GM18951 (cell line): ENCODE data around the gene ITPK1.

Experiments
- POLR2A ChIP-seq: IDR thresholded peaks from 4 replicates; pipeline ENCODE4 v1.6.1; 2011; ENCODE audit warnings: mild to moderate bottlenecking; ENCODE audit not compliant: insufficient read length, insufficient read depth; ENCODE audit errors: extremely low read depth
- in situ Hi-C: fragments of 300-500 bp; cut with MboI; formaldehyde crosslinking; loops from one replicate; pipeline ENCODE4 v1.12.0; 2022; ENCODE audit warnings: low sequenced_read_pairs, mixed read lengths, inconsistent platforms; ENCODE audit not compliant: unreplicated experiment

ITPK1 gene

GRCh38 chr14:92960706-92961566 lies 154.8 kb downstream of the ITPK1 start:
- in situ Hi-C loops = no loop called here
- TF ChIP-seq POLR2A = no peak

GRCh38 chr14:92959761-92960680 lies 155.7 kb downstream of the ITPK1 start:
- TF ChIP-seq POLR2A = no peak
- in situ Hi-C loops = loop anchor here (10.0 kb wide), 1 partner anchor 175 kb away; no protein-coding TSS in a partner anchor

GRCh38 chr14:92959189-92959531 lies 156.6 kb downstream of the ITPK1 start:
- TF ChIP-seq POLR2A = no peak
- in situ Hi-C loops = loop anchor here (10.0 kb wide), 1 partner anchor 176 kb away; no protein-coding TSS in a partner anchor

- in situ Hi-C loops = loop anchor here (10.0 kb wide), 1 partner anchor 176 kb away; no protein-coding TSS in a partner anchor
- TF ChIP-seq POLR2A = no peak
Measured at GRCh38 chr14:92958373-92959188, 157.1 kb downstream of the ITPK1 start.

GRCh38 chr14:92956961-92957360 lies 158.8 kb downstream of the ITPK1 start:
- in situ Hi-C loops = loop anchor here (10.0 kb wide), 1 partner anchor 178 kb away; no protein-coding TSS in a partner anchor
- TF ChIP-seq POLR2A = no peak

- TF ChIP-seq POLR2A = no peak
- in situ Hi-C loops = loop anchor here (10.0 kb wide), 1 partner anchor 179 kb away; no protein-coding TSS in a partner anchor
Measured at GRCh38 chr14:92955381-92955780, 160.3 kb downstream of the ITPK1 start.

GRCh38 chr14:92954933-92955332 lies 160.8 kb downstream of the ITPK1 start:
- no peak for TF ChIP-seq POLR2A
- in situ Hi-C loops = loop anchor here (10.0 kb wide), 1 partner anchor 180 kb away; no protein-coding TSS in a partner anchor

- no peak for TF ChIP-seq POLR2A
- in situ Hi-C loops = loop anchor here (10.0 kb wide), 1 partner anchor 181 kb away; no protein-coding TSS in a partner anchor
Measured at GRCh38 chr14:92953526-92953925, 162.2 kb downstream of the ITPK1 start.

GRCh38 chr14:92952481-92953298 lies 163.0 kb downstream of the ITPK1 start:
- in situ Hi-C loops = loop anchor here (10.0 kb wide), 1 partner anchor 182 kb away; no protein-coding TSS in a partner anchor
- no peak for TF ChIP-seq POLR2A

- in situ Hi-C loops = loop anchor here (10.0 kb wide), 1 partner anchor 183 kb away; no protein-coding TSS in a partner anchor
- TF ChIP-seq POLR2A = no peak
Measured at GRCh38 chr14:92951912-92952471, 163.7 kb downstream of the ITPK1 start.

- in situ Hi-C loops = loop anchor here (10.0 kb wide), 1 partner anchor 184 kb away; no protein-coding TSS in a partner anchor
Measured at GRCh38 chr14:92951261-92951660, 164.5 kb downstream of the ITPK1 start.

More at GRCh38 chr14:92951261-92951660, 164.5 kb downstream of the ITPK1 start:
- TF ChIP-seq POLR2A = no peak
